Parathyroid adenoma (tissue), 2 donors: ENCODE results near the gene ASS1.

Source experiments
- H2AFZ ChIP-seq: fragments of 300-600 bp; sonication (generic); one replicate; pipeline ENCODE4 v1.7.0; 2017; ENCODE audit warnings: antibody characterized with exemption, mild to moderate bottlenecking
- H3K27ac ChIP-seq: fragments of 300-600 bp; sonication (generic); one replicate; pipeline ENCODE4 v1.7.0; 2017
- H3K27me3 ChIP-seq: fragments of 300-600 bp; sonication (generic); one replicate; pipeline ENCODE4 v1.7.0; 2017; ENCODE audit warnings: low read length; ENCODE audit not compliant: control insufficient read depth, insufficient read depth
- H3K36me3 ChIP-seq: fragments of 300-600 bp; sonication (generic); one replicate; pipeline ENCODE4 v1.7.0; 2017; ENCODE audit warnings: low read length; ENCODE audit not compliant: control insufficient read depth, insufficient read depth
- H3K4me1 ChIP-seq: fragments of 300-600 bp; sonication (generic); one replicate; pipeline ENCODE4 v1.7.0; 2017; ENCODE audit warnings: control low read depth
- H3K4me2 ChIP-seq: fragments of 300-600 bp; sonication (generic); one replicate; pipeline ENCODE4 v1.7.0; 2017; ENCODE audit warnings: low read length
- H3K4me3 ChIP-seq: fragments of 300-600 bp; sonication (generic); one replicate; pipeline ENCODE4 v1.7.0; 2017; ENCODE audit warnings: low read depth, low read length
- H3K79me2 ChIP-seq: fragments of 300-600 bp; sonication (generic); one replicate; pipeline ENCODE4 v1.7.0; 2017; ENCODE audit warnings: control low read depth
- H3K9ac ChIP-seq: fragments of 300-600 bp; sonication (generic); one replicate; pipeline ENCODE4 v1.7.0; 2017; ENCODE audit warnings: mild to moderate bottlenecking
- H3K9me3 ChIP-seq: fragments of 300-600 bp; sonication (generic); one replicate; pipeline ENCODE4 v1.7.0; 2017; ENCODE audit warnings: low read length; ENCODE audit not compliant: control insufficient read depth
- TF ChIP-seq, protein P1 (sequence below): fragments of 300-600 bp; sonication (generic); IDR thresholded peaks from one replicate; pipeline ENCODE4 v1.7.0; 2017; ENCODE audit warnings: antibody characterized with exemption, mild to moderate bottlenecking
- donor health status: primary hyperparathyroidism.

ASS1 gene

DNA sequence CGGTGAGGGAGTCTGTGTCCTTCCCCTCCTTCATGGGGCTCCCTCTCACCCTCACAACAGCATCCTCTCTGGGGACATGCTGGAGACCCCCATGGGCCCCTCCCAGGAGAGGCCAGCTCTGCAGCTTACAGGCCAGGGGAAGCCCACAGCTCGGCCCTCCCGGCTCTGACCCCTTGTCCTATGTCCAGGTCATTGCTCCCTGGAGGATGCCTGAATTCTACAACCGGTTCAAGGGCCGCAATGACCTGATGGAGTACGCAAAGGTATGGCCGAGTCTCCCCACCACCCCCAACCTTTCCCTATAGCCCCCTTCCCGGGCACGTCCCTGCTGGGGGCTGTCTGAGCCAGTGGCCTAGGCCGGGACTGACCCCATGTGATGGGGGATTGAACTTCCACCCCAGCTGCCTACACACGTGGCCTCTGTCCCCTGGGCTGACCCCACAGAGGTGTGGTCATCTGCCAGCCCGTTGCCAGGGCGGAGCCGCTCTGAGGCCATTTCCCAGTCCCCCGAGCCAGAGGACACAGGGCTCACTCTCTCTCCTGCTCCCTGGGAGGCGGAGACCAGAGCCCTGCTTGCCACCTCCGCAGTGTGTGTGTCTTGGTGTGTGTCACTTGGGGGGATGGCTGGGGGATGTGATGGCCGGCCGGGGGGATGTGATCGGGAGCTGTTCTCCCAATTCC lies 21.9 kb downstream of the ASS1 start:
- H3K79me2 ChIP-seq = no peaks in the 10 kb centered on the region
- no peaks in the 10 kb centered on the region for H3K4me1 ChIP-seq
- H3K27me3 ChIP-seq = no peaks in the 10 kb centered on the region
- H3K27ac ChIP-seq = no peak overlapping the region
- no peak overlapping the region for H3K4me3 ChIP-seq
- no peaks in the 10 kb centered on the region for H3K9me3 ChIP-seq
- TF ChIP-seq, protein P1, sequence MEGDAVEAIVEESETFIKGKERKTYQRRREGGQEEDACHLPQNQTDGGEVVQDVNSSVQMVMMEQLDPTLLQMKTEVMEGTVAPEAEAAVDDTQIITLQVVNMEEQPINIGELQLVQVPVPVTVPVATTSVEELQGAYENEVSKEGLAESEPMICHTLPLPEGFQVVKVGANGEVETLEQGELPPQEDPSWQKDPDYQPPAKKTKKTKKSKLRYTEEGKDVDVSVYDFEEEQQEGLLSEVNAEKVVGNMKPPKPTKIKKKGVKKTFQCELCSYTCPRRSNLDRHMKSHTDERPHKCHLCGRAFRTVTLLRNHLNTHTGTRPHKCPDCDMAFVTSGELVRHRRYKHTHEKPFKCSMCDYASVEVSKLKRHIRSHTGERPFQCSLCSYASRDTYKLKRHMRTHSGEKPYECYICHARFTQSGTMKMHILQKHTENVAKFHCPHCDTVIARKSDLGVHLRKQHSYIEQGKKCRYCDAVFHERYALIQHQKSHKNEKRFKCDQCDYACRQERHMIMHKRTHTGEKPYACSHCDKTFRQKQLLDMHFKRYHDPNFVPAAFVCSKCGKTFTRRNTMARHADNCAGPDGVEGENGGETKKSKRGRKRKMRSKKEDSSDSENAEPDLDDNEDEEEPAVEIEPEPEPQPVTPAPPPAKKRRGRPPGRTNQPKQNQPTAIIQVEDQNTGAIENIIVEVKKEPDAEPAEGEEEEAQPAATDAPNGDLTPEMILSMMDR = no peak
- H3K36me3 ChIP-seq = no peaks in the 10 kb centered on the region
- no peak overlapping the region for H2AFZ ChIP-seq
- no peak overlapping the region for H3K4me2 ChIP-seq
- no peak overlapping the region for H3K9ac ChIP-seq

DNA sequence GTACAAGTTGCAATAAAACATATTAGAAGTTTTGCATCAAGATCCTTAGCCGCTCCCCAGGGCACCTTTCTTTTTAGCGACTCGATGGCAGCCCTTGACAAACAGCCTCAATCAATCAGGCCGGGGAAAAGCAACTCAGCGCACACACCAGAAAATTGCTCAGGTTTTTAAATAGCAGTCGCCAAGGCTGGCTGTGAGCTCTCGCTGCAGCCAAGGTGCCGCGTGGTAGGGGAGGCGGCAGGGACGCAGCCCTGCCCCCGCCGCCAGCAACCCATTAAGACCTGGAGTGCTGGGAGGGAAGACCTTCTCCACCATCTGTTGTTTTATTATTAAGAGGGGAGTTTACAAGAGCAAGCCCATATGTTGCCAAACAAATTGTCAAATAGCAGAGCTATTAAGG lies 22.6 kb downstream of the ASS1 start:
- no peak overlapping the region for H3K9ac ChIP-seq
- H3K27me3 ChIP-seq = no peaks in the 10 kb centered on the region
- H3K79me2 ChIP-seq = no peaks in the 10 kb centered on the region
- H3K27ac ChIP-seq = no peak overlapping the region
- no peaks in the 10 kb centered on the region for H3K4me1 ChIP-seq
- H3K36me3 ChIP-seq = no peaks in the 10 kb centered on the region
- no peak overlapping the region for H3K4me3 ChIP-seq
- no peak overlapping the region for H2AFZ ChIP-seq
- no peaks in the 10 kb centered on the region for H3K9me3 ChIP-seq
- TF ChIP-seq, protein P1 = no peak
- H3K4me2 ChIP-seq = no peak overlapping the region

DNA sequence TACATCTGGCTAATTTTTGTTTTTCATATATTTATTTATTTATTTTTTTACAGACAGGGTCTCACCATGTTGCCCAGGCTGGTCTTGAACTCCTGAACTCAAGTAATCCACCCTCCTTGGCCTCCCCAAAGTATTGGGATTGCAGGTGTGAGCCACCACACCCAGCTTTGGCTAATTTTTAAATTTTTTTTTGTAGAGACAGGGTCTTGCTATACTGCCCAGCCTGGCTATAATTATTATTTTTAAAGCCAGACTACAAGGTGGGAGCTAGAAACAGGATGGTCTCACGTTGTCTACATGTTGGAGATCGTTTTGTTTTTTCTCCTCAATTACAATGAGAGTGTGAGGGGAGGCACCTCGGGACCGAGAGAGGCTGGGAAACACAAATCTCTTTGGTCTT lies 23.8 kb downstream of the ASS1 start:
- TF ChIP-seq, protein P1 = no peak
- no peak overlapping the region for H3K4me2 ChIP-seq

DNA sequence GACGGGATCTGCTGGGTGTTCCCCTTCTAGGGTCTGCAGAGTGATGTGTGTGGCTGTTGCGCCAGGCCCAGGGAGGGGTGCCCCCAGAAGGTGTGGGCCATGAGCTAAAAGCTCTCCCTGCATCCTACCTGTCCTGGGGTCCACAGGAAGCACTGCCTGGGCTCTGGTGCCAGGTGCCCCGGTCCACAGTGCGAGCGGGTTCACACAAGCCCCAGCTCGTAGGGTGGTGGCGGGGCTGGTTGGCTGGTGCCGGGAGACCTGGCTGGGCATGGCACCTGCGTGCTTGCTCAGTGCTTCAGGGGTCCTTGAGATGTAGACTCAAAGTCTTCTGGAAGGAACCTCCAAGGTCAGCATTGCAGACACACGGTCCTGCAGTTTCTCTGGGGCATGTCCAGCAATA lies 25.5 kb downstream of the ASS1 start:
- Histone ChIP-seq H3K27me3 (no peaks in the 10 kb centered on the region), H3K36me3 (no peaks in the 10 kb centered on the region), H3K4me2 (no peak overlapping the region), H3K9me3 (no peaks in the 10 kb centered on the region), H3K79me2 (no peaks in the 10 kb centered on the region), H3K27ac (no peak overlapping the region), H3K9ac (no peak overlapping the region), H3K4me3 (no peak overlapping the region), H2AFZ (no peak overlapping the region), H3K4me1 (no peaks in the 10 kb centered on the region)
- TF ChIP-seq, protein P1 = no peak

More for the DNA sequence above, 23.8 kb downstream of the ASS1 start:
- no peak overlapping the region for H3K9ac ChIP-seq
- H2AFZ ChIP-seq = no peak overlapping the region
- H3K27me3 ChIP-seq = no peaks in the 10 kb centered on the region
- no peak overlapping the region for H3K4me3 ChIP-seq
- H3K27ac ChIP-seq = no peak overlapping the region
- H3K79me2 ChIP-seq = no peaks in the 10 kb centered on the region
- H3K4me1 ChIP-seq = no peaks in the 10 kb centered on the region
- no peaks in the 10 kb centered on the region for H3K9me3 ChIP-seq
- H3K36me3 ChIP-seq = no peaks in the 10 kb centered on the region

DNA sequence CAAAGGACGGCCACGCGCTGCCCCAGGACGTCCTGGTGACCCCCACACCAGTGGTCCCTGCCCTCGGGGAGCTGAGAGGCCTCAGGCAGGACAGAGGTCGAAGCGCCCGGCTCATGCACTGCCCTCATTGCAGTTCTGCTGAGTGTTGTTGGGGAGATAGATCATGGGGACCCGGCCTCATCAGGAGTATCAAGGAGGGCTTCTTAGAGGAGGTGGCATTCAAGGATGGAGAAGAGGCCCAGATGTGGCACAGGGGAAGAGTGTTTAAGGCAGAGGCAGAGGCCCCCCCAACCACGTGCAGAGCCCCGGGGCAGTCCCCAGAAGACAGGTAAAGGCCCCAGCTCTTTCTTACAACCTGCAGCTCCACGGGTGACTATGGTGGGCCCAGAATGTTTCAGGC lies 26.2 kb downstream of the ASS1 start:
- Histone ChIP-seq H3K27me3 (no peaks in the 10 kb centered on the region), H3K36me3 (no peaks in the 10 kb centered on the region), H3K4me2 (no peak overlapping the region), H3K4me3 (no peak overlapping the region), H3K9me3 (no peaks in the 10 kb centered on the region), H2AFZ (no peak overlapping the region), H3K4me1 (no peaks in the 10 kb centered on the region), H3K27ac (no peak overlapping the region), H3K79me2 (no peaks in the 10 kb centered on the region), H3K9ac (no peak overlapping the region)
- TF ChIP-seq, protein P1 = no peak
